Amniotic stem cell (primary cell): Measurements from ENCODE around the gene APMAP.

Experiments
- DNase-seq: peaks from one replicate; lab custom pipeline; 2025; lab: John Stamatoyannopoulos, UW

Gene APMAP

GRCh38 chr20:24987244-24987643 is 5.3 kb downstream of the APMAP start:
- DNase-seq, result no peak

GRCh38 chr20:24986436-24987015 is 6.0 kb downstream of the APMAP start:
- no peak for DNase-seq

- DNase-seq, result no peak
Observed at GRCh38 chr20:24985802-24986201, 6.7 kb downstream of the APMAP start.

- DNase-seq, result no peak
Observed at GRCh38 chr20:24984961-24985640, 7.5 kb downstream of the APMAP start.

GRCh38 chr20:24983896-24984295 is 8.7 kb downstream of the APMAP start:
- DNase-seq, result no peak

GRCh38 chr20:24981790-24982189 is 10.8 kb downstream of the APMAP start:
- no peak for DNase-seq

GRCh38 chr20:24981282-24981681 is 11.3 kb downstream of the APMAP start:
- no peak for DNase-seq

- no peak for DNase-seq
Observed at GRCh38 chr20:24980291-24981053, 12.1 kb downstream of the APMAP start.

- no peak for DNase-seq
Observed at GRCh38 chr20:24979036-24979960, 13.3 kb downstream of the APMAP start.

- DNase-seq, result no peak
Observed at GRCh38 chr20:24978513-24978912, 14.0 kb downstream of the APMAP start.

- DNase-seq, result no peak
Observed at GRCh38 chr20:24977797-24978196, 14.8 kb downstream of the APMAP start.

GRCh38 chr20:24977336-24977735 is 15.2 kb downstream of the APMAP start:
- no peak for DNase-seq

GRCh38 chr20:24972341-24972740 is 20.2 kb downstream of the APMAP start:
- DNase-seq, result no peak

GRCh38 chr20:24971376-24972101 is 21.0 kb downstream of the APMAP start:
- no peak for DNase-seq

GRCh38 chr20:24970754-24971153 is 21.8 kb downstream of the APMAP start:
- no peak for DNase-seq

- no peak for DNase-seq
Observed at GRCh38 chr20:24970030-24970553, 22.5 kb downstream of the APMAP start.

- no peak for DNase-seq
Observed at GRCh38 chr20:24969186-24970029, 23.1 kb downstream of the APMAP start.

GRCh38 chr20:24968278-24968800 is 24.2 kb downstream of the APMAP start:
- DNase-seq, result no peak

- DNase-seq, result no peak
Observed at GRCh38 chr20:24966317-24967012, 26.1 kb downstream of the APMAP start.
